Endothelial cell of umbilical vein (primary cell): ENCODE results near the gene FBXW4. TPM values are rescaled to one million over a fixed set of nuclear protein-coding genes. Genes with fewer than 3 reads are reported as not detected.

Experiments
- BruUV-seq: library from RNA; stranded (reverse); fragments of 400-500 nt; replicated peaks from 2 replicates; lab custom pipeline; 2021; lab: Mats Ljungman, UMichigan
- CTCF ChIA-PET: fragments of 300-600, 350-600 bp; sonication (Branson Sonifier 250); formaldehyde crosslinking; loops from one replicate; lab custom pipeline; 2021; ENCODE audit warnings: antibody characterized with exemption, inconsistent platforms; lab: Charles Lee
- POLR2A ChIA-PET: fragments of 300-600, 350-600 bp; sonication (Branson Sonifier 250); formaldehyde crosslinking; loops from one replicate; lab custom pipeline; 2021; ENCODE audit warnings: antibody characterized with exemption, inconsistent platforms; lab: Charles Lee
- DNase-seq: peaks from one replicate; pipeline ENCODE4 v3.0.0-alpha.2; 2011; ENCODE audit warnings: low read depth, low spot score
- FAIRE-seq: peaks from 2 replicates; lab custom pipeline; 2011; peaks lifted over from hg19 to GRCh38; lab: Jason Lieb, UNC
- H2AFZ ChIP-seq: 2 replicates; pipeline ENCODE4 v1.6.0; 2012; ENCODE audit warnings: low read depth, low read length, control low read depth, inconsistent platforms
- H3K27ac ChIP-seq: 2 replicates; pipeline ENCODE4 v1.5.1; 2011; ENCODE audit warnings: low read depth, mild to moderate bottlenecking, control low read depth, low read length, moderate library complexity; ENCODE audit not compliant: insufficient read depth
- H3K27me3 ChIP-seq, 2 experiments: 2 replicates each; pipeline versions ENCODE4 v1.6.0 to v1.6.1; 2011; ENCODE audit warnings: low read length in 2 of 2, mixed read lengths in 1 of 2; ENCODE audit not compliant: control insufficient read depth in 2 of 2, insufficient read depth in 2 of 2
- H3K36me3 ChIP-seq, 2 experiments: 2 replicates in 1 of 2; 3 replicates in 1 of 2; pipeline ENCODE4 v1.5.1; 2011; ENCODE audit warnings: low read length in 2 of 2, mild to moderate bottlenecking in 1 of 2, moderate library complexity in 1 of 2; ENCODE audit not compliant: control insufficient read depth in 2 of 2, insufficient read depth in 2 of 2; ENCODE audit errors: extremely low read depth in 1 of 2
- H3K4me1 ChIP-seq: 3 replicates; pipeline ENCODE4 v1.5.1; 2011; ENCODE audit warnings: mild to moderate bottlenecking, low read length; ENCODE audit not compliant: control insufficient read depth, insufficient read depth; ENCODE audit errors: extremely low read depth
- H3K4me2 ChIP-seq: 2 replicates; pipeline ENCODE4 v1.6.1; 2011; ENCODE audit warnings: low read length, control low read depth, mixed read lengths; ENCODE audit not compliant: insufficient read depth
- H3K4me3 ChIP-seq, 3 experiments: fragments of 200-600 bp in 1 of 3; sonication (generic), shearing (Covaris generic) in 1 of 3; replicated peaks in 1 of 3; 2 replicates each; pipeline ENCODE4 v1.5.1; 2011 to 2016; ENCODE audit warnings: control low read depth in 3 of 3, low read length in 3 of 3, mild to moderate bottlenecking in 2 of 3, inconsistent platforms in 1 of 3, low read depth in 1 of 3, moderate library complexity in 1 of 3; ENCODE audit not compliant: insufficient read depth in 1 of 3
- H3K79me2 ChIP-seq: 2 replicates; pipeline ENCODE4 v1.6.0; 2012; ENCODE audit warnings: low read length, inconsistent platforms; ENCODE audit not compliant: control insufficient read depth, insufficient read depth
- H3K9ac ChIP-seq: replicated peaks from 2 replicates; pipeline ENCODE3; 2011; ENCODE audit warnings: low read length, control low read depth; ENCODE audit not compliant: insufficient read depth; ENCODE audit errors: extremely low read depth
- H3K9me1 ChIP-seq: replicated peaks from 3 replicates; pipeline ENCODE4 v1.6.0; 2011; ENCODE audit warnings: mild to moderate bottlenecking, low read length; ENCODE audit not compliant: control insufficient read depth, insufficient read depth; ENCODE audit errors: extremely low read depth
- H3K9me3 ChIP-seq: replicated peaks from 2 replicates; pipeline ENCODE4 v1.5.1; 2012; ENCODE audit warnings: low read length, inconsistent platforms; ENCODE audit not compliant: control insufficient read depth, insufficient read depth
- H4K20me1 ChIP-seq: replicated peaks from 2 replicates; pipeline ENCODE3; 2011; ENCODE audit warnings: mild to moderate bottlenecking, low read length; ENCODE audit not compliant: control insufficient read depth, insufficient read depth; ENCODE audit errors: extremely low read depth
- EZH2 ChIP-seq: IDR thresholded peaks from 2 replicates; pipeline ENCODE4 v1.6.1; 2012; ENCODE audit warnings: borderline replicate concordance, low read depth, mild to moderate bottlenecking, moderate library complexity, low read length, inconsistent platforms; ENCODE audit not compliant: severe bottlenecking
- FOS ChIP-seq: IDR thresholded peaks from 2 replicates; pipeline ENCODE4 v1.6.1; 2011; ENCODE audit warnings: mild to moderate bottlenecking, low read length, moderate library complexity, borderline replicate concordance; ENCODE audit not compliant: insufficient read depth
- GATA2 ChIP-seq: IDR thresholded peaks from 2 replicates; pipeline ENCODE4 v1.7.0; 2011; ENCODE audit warnings: low read depth, mild to moderate bottlenecking, moderate library complexity, mixed read lengths, low read length; ENCODE audit not compliant: insufficient read length, insufficient read depth
- JUN ChIP-seq: IDR thresholded peaks from 2 replicates; pipeline ENCODE4 v1.6.1; 2011; ENCODE audit warnings: borderline replicate concordance, low read depth; ENCODE audit not compliant: insufficient read length, insufficient read depth
- MYC ChIP-seq: IDR thresholded peaks from one replicate; pipeline ENCODE4 v1.6.1; 2011; ENCODE audit warnings: mild to moderate bottlenecking, low read depth, low read length
- POLR2A ChIP-seq: IDR thresholded peaks from 2 replicates; pipeline ENCODE4 v1.6.1; 2012; ENCODE audit warnings: low read depth, mild to moderate bottlenecking, control low read depth, low read length
- POLR2AphosphoS5 ChIP-seq: IDR thresholded peaks from 2 replicates; pipeline ENCODE4 v1.6.1; 2012; ENCODE audit warnings: low read depth, mild to moderate bottlenecking, control low read depth, low read length, moderate library complexity; ENCODE audit not compliant: insufficient read depth
- dilution Hi-C: fragments of 300-500 bp; cut with MboI; formaldehyde crosslinking; loops from one replicate; pipeline ENCODE4 v1.15.0; 2019; ENCODE audit warnings: low sequenced_read_pairs; ENCODE audit not compliant: extremely low pct_ligation_motif_present
- intact Hi-C: fragments of 100-400 bp; cut with micrococcal nuclease; formaldehyde crosslinking; loops from one replicate; pipeline ENCODE4 v1.10.0; 2022
- polyA plus RNA-seq, 4 experiments: library from polyadenylated mRNA; depleted of rRNA in 3 of 4; stranded (reverse) in 3 of 4; unstranded in 1 of 4; fragments of >200 nt; gene quantifications; 2 replicates each; pipeline versions ENCODE4 v1.2.1 to v1.2.3, GENCODE V29; 2011 to 2012; ENCODE audit warnings: missing spikeins in 1 of 4
- total RNA-seq: library from RNA; stranded (reverse); gene quantifications from 2 replicates; pipeline ENCODE4 v1.2.3, GENCODE V29; 2021
- TF ChIP-seq, protein P1 (sequence below): IDR thresholded peaks from 2 replicates; pipeline ENCODE4 v1.6.1; 2011; ENCODE audit not compliant: insufficient read depth, insufficient read length
- TF ChIP-seq, protein P2 (sequence below), 2 donors: IDR thresholded peaks; 1 replicate in 1 of 2; 2 replicates in 1 of 2; pipeline ENCODE4 v1.5.1; 2011; ENCODE audit warnings: low read length in 2 of 2, mild to moderate bottlenecking in 2 of 2, moderate library complexity in 2 of 2, control low read depth in 1 of 2, inconsistent platforms in 1 of 2, low read depth in 1 of 2; ENCODE audit not compliant: insufficient read depth in 1 of 2; ENCODE audit errors: extremely low read depth in 1 of 2

Gene FBXW4
- total and polyA plus RNA-seq, 2 donors (not counting 3 experiments of a cell fraction or from before 2014, with no cell fraction given) = 20.8 to 21.1 TPM

GRCh38 chr10:101587725-101588653, 107.0 kb downstream of the FBXW4 start, which contains the start of the genes DPCD and POLL:
Gene DPCD (plus strand): TSS chr10:101588321. CDS start chr10:101588337, 16 bp downstream.
Gene POLL (minus strand): TSS chr10:101588257. CDS start chr10:101587360, 897 bp downstream.
- intact Hi-C loops = no loop called here
- FAIRE-seq (peak; percentile 97), DNase-seq (peak; percentile 95)
- Histone ChIP-seq H3K4me1 (peaks cover 18% of the 10 kb centered on the region), H3K9ac (peak within 1 kb of the TSS; percentile 50), H3K27me3 (no peaks in the 10 kb centered on the region), H3K4me2 (peak within 1 kb of the TSS; percentile 85), H3K36me3 (peaks cover 0 to 5% of the 10 kb centered on the region in 2 experiments), H3K27ac (peak within 1 kb of the TSS; percentile 3), H2AFZ (peak within 1 kb of the TSS; percentile 67), H3K79me2 (peaks cover 8% of the 10 kb centered on the region), H4K20me1 (no peaks in the 10 kb centered on the region), H3K4me3 (peak within 1 kb of the TSS; percentile 75 to 88 (median 81)), H3K9me3 (no peaks in the 10 kb centered on the region), H3K9me1 (no peaks in the 10 kb centered on the region)
- BruUV-seq = TSS peak; percentile 70
- POLR2A ChIA-PET = no interaction called here
- CTCF ChIA-PET = interaction anchor here (0.6 to 3.0 kb wide), 6 partner anchors 10 to 407 kb away, joined by 3 to 15 read pairs (median 4); no protein-coding TSS in a partner anchor
- TF ChIP-seq, protein P1, sequence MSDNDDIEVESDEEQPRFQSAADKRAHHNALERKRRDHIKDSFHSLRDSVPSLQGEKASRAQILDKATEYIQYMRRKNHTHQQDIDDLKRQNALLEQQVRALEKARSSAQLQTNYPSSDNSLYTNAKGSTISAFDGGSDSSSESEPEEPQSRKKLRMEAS = peak; percentile 53
- TF ChIP-seq, protein P2, sequence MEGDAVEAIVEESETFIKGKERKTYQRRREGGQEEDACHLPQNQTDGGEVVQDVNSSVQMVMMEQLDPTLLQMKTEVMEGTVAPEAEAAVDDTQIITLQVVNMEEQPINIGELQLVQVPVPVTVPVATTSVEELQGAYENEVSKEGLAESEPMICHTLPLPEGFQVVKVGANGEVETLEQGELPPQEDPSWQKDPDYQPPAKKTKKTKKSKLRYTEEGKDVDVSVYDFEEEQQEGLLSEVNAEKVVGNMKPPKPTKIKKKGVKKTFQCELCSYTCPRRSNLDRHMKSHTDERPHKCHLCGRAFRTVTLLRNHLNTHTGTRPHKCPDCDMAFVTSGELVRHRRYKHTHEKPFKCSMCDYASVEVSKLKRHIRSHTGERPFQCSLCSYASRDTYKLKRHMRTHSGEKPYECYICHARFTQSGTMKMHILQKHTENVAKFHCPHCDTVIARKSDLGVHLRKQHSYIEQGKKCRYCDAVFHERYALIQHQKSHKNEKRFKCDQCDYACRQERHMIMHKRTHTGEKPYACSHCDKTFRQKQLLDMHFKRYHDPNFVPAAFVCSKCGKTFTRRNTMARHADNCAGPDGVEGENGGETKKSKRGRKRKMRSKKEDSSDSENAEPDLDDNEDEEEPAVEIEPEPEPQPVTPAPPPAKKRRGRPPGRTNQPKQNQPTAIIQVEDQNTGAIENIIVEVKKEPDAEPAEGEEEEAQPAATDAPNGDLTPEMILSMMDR (IDR thresholded peaks at IDR 0.05; ENCODE audit: extremely low read depth in 1 of 2, insufficient read depth in 1 of 2, low read depth in 1 of 2, low read length in 2 of 2) = no peak
- TF ChIP-seq GATA2 = no peak
- TF ChIP-seq EZH2 = no peak
- TF ChIP-seq POLR2A = peak; percentile 60
- TF ChIP-seq JUN = no peak
- no peak for TF ChIP-seq MYC
- TF ChIP-seq POLR2AphosphoS5 = peak; percentile 45
- TF ChIP-seq FOS = no peak
- dilution Hi-C loops = no loop called here
